C4-2B (cell line): ENCODE data around the gene SMIM17.

Experiments
- ZFX ChIP-seq: fragments of 450-650 bp; IDR thresholded peaks from 2 replicates; pipeline ENCODE4 v1.6.1; 2017
- TF ChIP-seq, protein P1 (sequence below): fragments of 450-650 bp; conservative IDR thresholded peaks from 2 replicates; pipeline ENCODE4 v1.5.1; 2017; ENCODE audit warnings: mild to moderate bottlenecking

DNA sequence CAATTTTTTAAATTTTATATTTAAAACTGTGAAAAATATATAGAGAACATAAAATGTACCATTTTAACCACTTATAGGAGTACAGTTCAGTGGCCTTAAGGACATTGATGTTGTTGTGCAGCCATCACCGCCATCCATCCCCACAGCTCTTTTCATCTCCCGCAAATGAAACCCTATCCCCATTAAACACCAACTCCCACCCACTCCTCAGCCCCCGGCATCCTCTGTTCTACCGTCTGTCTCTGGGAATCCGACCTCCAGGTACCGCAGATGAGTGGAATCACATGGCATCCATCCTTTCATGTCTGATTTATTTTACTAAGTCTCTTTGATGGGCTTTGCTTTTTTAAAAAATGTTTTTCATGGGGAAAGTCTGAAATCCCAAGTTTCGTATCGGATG is 23.8 kb upstream of the SMIM17 start:
- TF ChIP-seq, protein P1, sequence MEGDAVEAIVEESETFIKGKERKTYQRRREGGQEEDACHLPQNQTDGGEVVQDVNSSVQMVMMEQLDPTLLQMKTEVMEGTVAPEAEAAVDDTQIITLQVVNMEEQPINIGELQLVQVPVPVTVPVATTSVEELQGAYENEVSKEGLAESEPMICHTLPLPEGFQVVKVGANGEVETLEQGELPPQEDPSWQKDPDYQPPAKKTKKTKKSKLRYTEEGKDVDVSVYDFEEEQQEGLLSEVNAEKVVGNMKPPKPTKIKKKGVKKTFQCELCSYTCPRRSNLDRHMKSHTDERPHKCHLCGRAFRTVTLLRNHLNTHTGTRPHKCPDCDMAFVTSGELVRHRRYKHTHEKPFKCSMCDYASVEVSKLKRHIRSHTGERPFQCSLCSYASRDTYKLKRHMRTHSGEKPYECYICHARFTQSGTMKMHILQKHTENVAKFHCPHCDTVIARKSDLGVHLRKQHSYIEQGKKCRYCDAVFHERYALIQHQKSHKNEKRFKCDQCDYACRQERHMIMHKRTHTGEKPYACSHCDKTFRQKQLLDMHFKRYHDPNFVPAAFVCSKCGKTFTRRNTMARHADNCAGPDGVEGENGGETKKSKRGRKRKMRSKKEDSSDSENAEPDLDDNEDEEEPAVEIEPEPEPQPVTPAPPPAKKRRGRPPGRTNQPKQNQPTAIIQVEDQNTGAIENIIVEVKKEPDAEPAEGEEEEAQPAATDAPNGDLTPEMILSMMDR = no peak
- no peak for TF ChIP-seq ZFX
